HG03432 (cell line): ENCODE measurements around the gene MYO7B.

Source experiments
- ATAC-seq: cut with Tn5 transposase; IDR thresholded peaks from one replicate; pipeline ENCODE4 v1.9.1; 2021; ENCODE audit warnings: mild to moderate bottlenecking, moderate library complexity; ENCODE audit not compliant: unreplicated experiment

The MYO7B gene

GRCh38 chr2:127674241-127675209, 139.0 kb downstream of the MYO7B start:
- no peak for ATAC-seq

- no peak for ATAC-seq
Measured at GRCh38 chr2:127675331-127676261, 140.1 kb downstream of the MYO7B start, which contains the start of gene LIMS2. Gene LIMS2, minus strand, starts transcription at chr2:127675530. Its CDS starts 506 bp downstream, at chr2:127675024.

DNA sequence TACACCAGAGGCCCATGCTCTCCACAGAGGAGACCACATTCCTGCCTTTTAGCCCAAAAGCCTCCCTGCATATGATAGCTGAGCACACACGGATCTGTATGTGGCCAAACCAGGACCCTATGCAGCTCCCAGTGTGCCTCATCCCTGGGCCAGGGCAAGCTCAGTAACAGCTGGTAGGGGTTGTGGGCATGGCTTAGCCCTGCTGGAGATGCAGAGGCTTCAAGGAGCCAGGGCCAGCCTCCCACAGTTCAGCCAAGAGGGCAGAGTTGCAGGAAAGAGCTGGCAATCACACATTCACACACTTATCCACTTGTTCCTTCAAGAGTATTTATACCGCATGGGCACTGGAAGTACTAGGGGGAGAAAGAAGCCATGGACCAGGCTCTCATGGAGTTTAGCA, 141.4 kb downstream of the MYO7B start:
- ATAC-seq = no peak

DNA sequence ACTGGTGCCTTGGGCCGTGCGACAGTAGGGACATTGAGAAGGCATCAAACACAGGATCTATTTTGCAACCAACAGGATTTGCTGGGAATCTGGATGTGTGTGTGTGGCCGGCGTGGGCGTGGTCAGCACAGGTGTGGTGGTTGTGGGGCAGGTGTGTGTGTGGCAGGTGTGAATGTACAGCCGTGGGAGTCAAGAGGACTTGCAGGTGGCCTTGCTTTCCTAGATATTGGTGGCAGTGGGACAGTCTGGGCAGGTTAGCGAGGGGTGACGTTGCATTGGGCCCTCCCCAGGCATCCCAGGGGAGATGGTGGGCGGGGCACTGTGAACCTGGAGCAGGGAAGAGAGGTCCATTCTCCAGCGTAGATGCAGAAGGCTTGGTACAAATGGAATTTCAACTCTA, 143.0 kb downstream of the MYO7B start:
- ATAC-seq = no peak

DNA sequence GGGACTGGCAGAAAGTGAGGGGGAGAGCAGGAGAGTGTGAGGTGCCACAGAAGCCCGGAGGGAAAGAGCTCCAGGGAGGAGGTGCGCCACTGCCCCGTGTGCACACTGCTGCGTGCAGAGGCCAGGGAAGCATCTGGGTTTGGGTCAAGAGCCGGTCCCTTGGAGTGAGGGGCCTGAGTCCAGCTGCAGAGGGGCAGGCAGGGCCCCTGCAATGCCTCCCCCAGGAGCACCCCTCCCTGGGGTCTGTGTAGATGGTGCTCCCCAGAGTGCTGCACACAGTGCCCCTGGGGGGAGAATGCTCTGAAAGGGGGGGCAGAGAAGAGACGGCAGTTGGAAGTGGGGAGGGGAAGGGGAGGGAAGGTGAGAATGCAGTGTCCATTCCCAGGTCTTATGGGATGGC, 143.5 kb downstream of the MYO7B start:
- no peak for ATAC-seq

- ATAC-seq = no peak
Measured at GRCh38 chr2:127679680-127680361, 144.3 kb downstream of the MYO7B start.

- no peak for ATAC-seq
Measured at GRCh38 chr2:127680706-127681287, 145.3 kb downstream of the MYO7B start.

- ATAC-seq = no peak
Measured at GRCh38 chr2:127681288-127681804, 145.9 kb downstream of the MYO7B start.

DNA sequence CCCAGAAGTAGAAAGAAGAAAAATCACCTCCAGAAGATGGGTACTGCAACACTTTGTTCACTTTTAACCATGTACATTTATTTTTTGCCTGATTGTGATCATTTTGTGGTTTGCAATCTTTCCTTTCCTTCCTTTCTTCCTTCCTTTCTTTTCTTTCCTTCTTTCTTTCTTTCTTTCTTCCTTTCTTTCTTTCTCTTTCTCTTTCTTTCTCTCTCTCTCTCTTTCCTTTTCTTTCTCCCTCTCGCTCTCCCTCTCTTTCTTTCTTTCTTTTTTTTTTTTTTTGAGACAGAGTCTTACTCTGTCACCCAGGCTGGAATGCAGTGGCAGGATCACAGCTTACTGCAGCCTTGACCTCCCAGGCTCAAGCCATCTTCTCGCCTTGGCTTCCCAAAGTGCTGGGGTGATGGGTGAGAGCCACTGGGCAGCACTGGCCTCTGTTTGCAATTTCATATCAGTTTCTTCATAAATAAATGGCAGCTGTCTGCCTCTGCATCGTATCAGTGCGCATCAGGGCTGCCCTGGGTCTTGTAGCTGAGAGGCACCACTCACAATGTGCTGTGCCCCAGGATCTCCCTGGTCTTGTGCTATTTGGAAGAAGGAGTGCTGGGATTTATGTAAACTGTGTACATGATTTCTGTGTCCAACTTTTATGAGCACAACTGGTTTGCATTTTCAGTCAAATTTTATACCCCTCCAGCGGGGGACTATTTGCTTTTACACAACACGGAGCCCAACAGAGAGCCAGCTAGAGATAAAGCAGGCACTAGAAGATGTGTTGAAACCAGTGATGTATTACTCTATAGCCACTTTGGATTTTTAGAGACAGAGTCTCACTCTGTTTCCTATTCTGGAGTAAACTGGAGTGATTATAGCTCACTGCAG, 146.7 kb downstream of the MYO7B start:
- no peak for ATAC-seq

GRCh38 chr2:127683056-127683455, 147.6 kb downstream of the MYO7B start:
- no peak for ATAC-seq

DNA sequence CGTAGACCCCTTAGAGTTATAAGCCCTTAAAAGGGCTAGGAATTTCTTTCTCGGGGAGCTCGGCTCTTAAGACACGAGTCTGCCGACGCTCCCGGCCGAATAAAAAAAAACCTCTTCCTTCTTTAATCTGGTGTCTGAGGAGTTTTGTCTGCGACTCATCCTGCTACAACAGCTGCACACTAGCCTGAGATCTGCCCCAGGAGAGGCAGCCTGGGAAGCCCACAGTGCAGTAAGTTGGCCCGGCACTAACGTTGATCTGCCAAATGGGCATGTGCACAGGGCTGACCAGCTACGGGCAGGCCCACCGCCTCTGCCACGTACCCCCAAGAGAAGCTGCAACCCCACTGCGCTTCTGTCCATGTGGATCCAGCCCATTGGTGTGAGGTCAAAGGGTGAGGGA, 148.3 kb downstream of the MYO7B start:
- ATAC-seq = no peak

GRCh38 chr2:127685410-127686080, 150.1 kb downstream of the MYO7B start:
- ATAC-seq = no peak
